IMR-90 (cell line): ENCODE data around the gene NAT14. TPM values are rescaled to one million over a fixed set of nuclear protein-coding genes. Genes with fewer than 3 reads are reported as not detected.

ENCODE experiments used
- ATAC-seq: fragments of 200-7000 bp; cut with Tn5 transposase; 2 replicates; pipeline ENCODE4 v1.9.1; 2020; ENCODE audit warnings: low read depth, mild to moderate bottlenecking, moderate library complexity
- BruUV-seq: library from RNA; stranded (reverse); fragments of 400-500 nt; replicated peaks from 2 replicates; lab custom pipeline; 2021; lab: Mats Ljungman, UMichigan
- CTCF ChIA-PET: fragments of 300-600 bp; formaldehyde crosslinking; extraction: SDS; loops from one replicate; lab custom pipeline; 2021; ENCODE audit warnings: antibody characterized with exemption; lab: Yijun Ruan, JAX
- POLR2A ChIA-PET: fragments of 300-600 bp; sonication (Branson Sonifier 250); formaldehyde crosslinking; loops from one replicate; lab custom pipeline; 2022; ENCODE audit warnings: antibody characterized with exemption; ENCODE audit not compliant: unreplicated experiment; lab: Charles Lee
- DNase-seq: peaks from one replicate; pipeline ENCODE4 v3.0.0; 2013
- H2AFZ ChIP-seq: replicated peaks from 2 replicates; pipeline ENCODE3; 2013; ENCODE audit warnings: low read length, mild to moderate bottlenecking; ENCODE audit not compliant: poor library complexity
- H2AK5ac ChIP-seq: 2 replicates; pipeline ENCODE4 v1.6.1; 2013; ENCODE audit warnings: low read depth, low read length, inconsistent platforms
- H2AK9ac ChIP-seq: replicated peaks from 2 replicates; pipeline ENCODE3; 2013; ENCODE audit warnings: mild to moderate bottlenecking, low read depth, low read length, moderate library complexity; ENCODE audit not compliant: poor library complexity
- H2BK120ac ChIP-seq: 2 replicates; pipeline ENCODE4 v1.6.1; 2013; ENCODE audit warnings: low read depth, low read length, inconsistent platforms
- H2BK15ac ChIP-seq: 3 replicates; pipeline ENCODE4 v1.6.1; 2013; ENCODE audit warnings: low read depth, low read length, inconsistent platforms
- H2BK20ac ChIP-seq: 2 replicates; pipeline ENCODE4 v1.6.1; 2013; ENCODE audit warnings: low read depth, mild to moderate bottlenecking, inconsistent platforms, low read length, moderate library complexity
- H2BK5ac ChIP-seq: 2 replicates; pipeline ENCODE4 v1.6.1; 2013; ENCODE audit warnings: mild to moderate bottlenecking, low read depth, low read length, inconsistent platforms; ENCODE audit not compliant: poor library complexity, severe bottlenecking
- H3K14ac ChIP-seq: replicated peaks from 2 replicates; pipeline ENCODE4 v1.6.1; 2013; ENCODE audit warnings: low read depth, low read length, inconsistent platforms
- H3K18ac ChIP-seq: 2 replicates; pipeline ENCODE4 v1.6.1; 2013; ENCODE audit warnings: low read depth, low read length, control low read depth
- H3K23ac ChIP-seq: 2 replicates; pipeline ENCODE4 v1.6.1; 2013; ENCODE audit warnings: low read depth, low read length, inconsistent platforms
- H3K27ac ChIP-seq: 2 replicates; pipeline ENCODE4 v1.5.1; 2013; ENCODE audit warnings: mild to moderate bottlenecking, control low read depth, low read length; ENCODE audit not compliant: insufficient read depth
- H3K27me3 ChIP-seq: 2 replicates; pipeline ENCODE4 v1.6.1; 2013; ENCODE audit warnings: low read length; ENCODE audit not compliant: control insufficient read depth, insufficient read depth
- H3K36me3 ChIP-seq: 2 replicates; pipeline ENCODE4 v1.6.1; 2013; ENCODE audit warnings: low read length, mixed read lengths; ENCODE audit not compliant: control insufficient read depth, insufficient read depth
- H3K4ac ChIP-seq: 2 replicates; pipeline ENCODE4 v1.6.1; 2013; ENCODE audit warnings: low read depth, low read length, inconsistent platforms
- H3K4me1 ChIP-seq: 2 replicates; pipeline ENCODE4 v1.6.1; 2013; ENCODE audit warnings: low read length, mixed read lengths; ENCODE audit not compliant: control insufficient read depth, insufficient read depth
- H3K4me2 ChIP-seq: 2 replicates; pipeline ENCODE4 v1.6.1; 2013; ENCODE audit warnings: low read depth, mild to moderate bottlenecking, control low read depth, low read length, moderate library complexity
- H3K4me3 ChIP-seq: 2 replicates; pipeline ENCODE4 v1.5.1; 2013; ENCODE audit warnings: low read depth, mild to moderate bottlenecking, control low read depth, low read length, moderate library complexity; ENCODE audit not compliant: insufficient read depth
- H3K56ac ChIP-seq: 2 replicates; pipeline ENCODE4 v1.6.1; 2013; ENCODE audit warnings: low read length, inconsistent platforms; ENCODE audit not compliant: insufficient read depth; ENCODE audit errors: extremely low read depth
- H3K79me1 ChIP-seq, 2 experiments: 2 replicates each; pipeline ENCODE4 v1.6.1; 2013; ENCODE audit warnings: low read length in 2 of 2, inconsistent platforms in 1 of 2, low read depth in 1 of 2
- H3K9ac ChIP-seq: 2 replicates; pipeline ENCODE4 v1.6.1; 2013; ENCODE audit warnings: low read depth, low read length, control low read depth
- H3K9me1 ChIP-seq: 2 replicates; pipeline ENCODE4 v1.6.1; 2013; ENCODE audit warnings: low read length, inconsistent platforms; ENCODE audit not compliant: insufficient read depth
- H3K9me3 ChIP-seq: 2 replicates; pipeline ENCODE4 v1.6.1; 2013; ENCODE audit warnings: low read length; ENCODE audit not compliant: control insufficient read depth, insufficient read depth
- H4K20me1 ChIP-seq: 2 replicates; pipeline ENCODE4 v1.6.1; 2013; ENCODE audit warnings: low read length, inconsistent platforms; ENCODE audit not compliant: insufficient read depth
- H4K5ac ChIP-seq: 2 replicates; pipeline ENCODE4 v1.6.1; 2013; ENCODE audit warnings: mild to moderate bottlenecking, low read depth, low read length, control low read depth
- H4K8ac ChIP-seq, 2 experiments: 2 replicates each; pipeline ENCODE4 v1.6.1; 2013; ENCODE audit warnings: low read depth in 2 of 2, low read length in 2 of 2, control low read depth in 1 of 2, inconsistent platforms in 1 of 2
- H4K91ac ChIP-seq: 2 replicates; pipeline ENCODE4 v1.6.1; 2013; ENCODE audit warnings: low read depth, low read length, inconsistent platforms; ENCODE audit not compliant: insufficient read depth
- CHD1 ChIP-seq: IDR thresholded peaks from 2 replicates; pipeline ENCODE4 v1.6.1; 2012; ENCODE audit warnings: low read depth, low read length, improper control_type of control experiment
- WGBS, 2 experiments: methylation state at CpG; one replicate each; pipeline versions ENCODE4 v1.1.5 to v1.1.7; 2013; ENCODE audit warnings: missing lambda C conversion rate in 2 of 2; ENCODE audit not compliant: insufficient read length in 1 of 2; ENCODE audit errors: extremely low coverage in 2 of 2; 5-methylcytosine and 5-hydroxymethylcytosine counted together
- dilution Hi-C: fragments of 300-500 bp; cut with HindIII; formaldehyde crosslinking; loops from one replicate; pipeline ENCODE4 v1.14.3; 2018; ENCODE audit warnings: low sequenced_read_pairs; ENCODE audit not compliant: unreplicated experiment
- in situ Hi-C: fragments of 300-500 bp; cut with MboI; formaldehyde crosslinking; loops from 3 replicates; pipeline ENCODE4 v1.14.3; 2019; ENCODE audit warnings: low sequenced_read_pairs, inconsistent platforms, mixed read lengths
- intact Hi-C: fragments of 100-400 bp; cut with micrococcal nuclease; formaldehyde crosslinking; loops from 2 replicates; pipeline ENCODE4 v1.10.0; 2022
- polyA plus RNA-seq, 3 experiments: library from polyadenylated mRNA; depleted of rRNA; stranded (reverse); fragments of >200 nt; gene quantifications; 2 replicates each; pipeline ENCODE4 v1.2.3, GENCODE V29; 2012; ENCODE audit warnings: low replicate concordance in 1 of 3
- total RNA-seq: library from RNA; depleted of rRNA; stranded (reverse); fragments of >200 nt; gene quantifications from 2 replicates; pipeline ENCODE4 v1.2.3, GENCODE V29; 2012

Gene NAT14
- total and polyA plus RNA-seq, 2 of the 4 experiments (the other 2 are of a cell fraction), result 4.3 to 41.2 TPM

DNA sequence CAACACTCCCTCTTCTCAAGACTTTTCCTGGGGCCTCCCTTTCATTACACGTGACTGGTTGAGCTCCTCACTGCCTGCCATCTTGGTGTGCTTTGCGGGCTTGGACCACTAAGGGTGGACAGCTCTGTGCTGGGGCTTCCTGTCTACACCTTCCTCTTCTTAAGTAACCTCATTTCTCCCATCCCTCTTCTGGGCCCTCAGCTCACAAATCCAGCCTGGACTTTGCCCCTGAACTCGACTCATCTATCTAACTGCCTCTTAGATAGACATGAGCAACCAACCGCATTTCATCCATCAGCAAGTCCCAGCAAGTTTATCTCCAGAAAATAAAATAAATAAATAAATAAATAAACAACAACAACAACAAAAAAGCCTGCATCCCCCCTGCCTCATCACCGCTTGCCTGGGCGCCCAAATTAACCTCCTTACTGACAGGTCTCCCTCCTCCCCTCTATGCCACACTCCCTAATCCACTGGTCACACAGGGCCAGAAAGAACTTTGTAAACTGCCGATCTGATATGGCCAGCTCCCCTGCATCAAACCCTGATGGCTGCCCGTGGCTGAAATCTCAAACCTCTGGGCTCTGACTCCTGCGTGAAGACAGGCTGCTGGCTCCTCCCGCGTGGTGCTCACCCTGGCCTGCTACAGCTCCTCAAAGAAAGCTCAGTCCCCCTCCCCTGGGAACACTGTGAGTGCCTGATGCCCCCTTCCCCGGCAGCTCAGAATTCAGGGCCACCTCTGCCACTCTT is 31.3 kb upstream of the NAT14 start:
- Histone ChIP-seq H3K18ac (no peak overlapping the region), H4K20me1 (peaks cover 24% of the 10 kb centered on the region), H4K91ac (no peak overlapping the region), H3K36me3 (no peaks in the 10 kb centered on the region; the same call in 1 of the 2 replicates), H3K56ac (no peak overlapping the region), H3K9ac (no peak overlapping the region), H2BK15ac (no peak overlapping the region), H2BK5ac (no peak overlapping the region), H3K79me1 (peaks cover 0 to 5% of the 10 kb centered on the region in 2 experiments; a peak in 1 of 4 replicates), H3K27me3 (peaks cover 29% of the 10 kb centered on the region), H3K4me1 (peaks cover 2% of the 10 kb centered on the region; the same call in 1 of the 2 replicates), H3K4me2 (no peak overlapping the region), H3K4me3 (no peak overlapping the region), H4K8ac (no peak overlapping the region), H3K14ac (no peak overlapping the region), H3K9me1 (peaks cover 2% of the 10 kb centered on the region; the same call in 1 of the 2 replicates), H3K23ac (no peak overlapping the region), H4K5ac (no peak overlapping the region), H2BK120ac (no peak overlapping the region), H3K27ac (no peak overlapping the region), H2BK20ac (no peak overlapping the region), H3K4ac (no peak overlapping the region), H2AK9ac (no peak overlapping the region), H3K9me3 (no peaks in the 10 kb centered on the region), H2AK5ac (no peak overlapping the region), H2AFZ (no peak overlapping the region)
- ChIA-PET POLR2A (no interaction called here), CTCF (interaction anchor here (1.2 kb wide), 1 partner anchor 14 kb away, joined by 3 read pairs; no protein-coding TSS in a partner anchor)
- intact Hi-C loops (loop anchor here (2.0 kb wide), 1 partner anchor 313 kb away; no protein-coding TSS in a partner anchor), in situ Hi-C loops (no loop called here), dilution Hi-C loops (no loop called here)
- ATAC-seq (no peak), DNase-seq (no peak)
- TF ChIP-seq CHD1, result no peak
- WGBS, 2 experiments, result 87% methylated on average over 8 of the region's 12 CpGs; no CpG with 5 or more reads in 1 of the 2 experiments
- BruUV-seq, result no TSS peak
